NCI-H69 (cell line): ENCODE data around the gene PRIM1.
"Not testable (repeated sequence)": the region's sequence is repeated elsewhere in the genome, so short reads cannot be mapped to it uniquely, and the experiment has no call there.

Experiments
- DNase-seq: peaks from one replicate; lab custom pipeline; 2025; lab: John Stamatoyannopoulos, UW

The PRIM1 gene

GRCh38 chr12:56751712-56752598 lies at the start of gene PRIM1:
Gene PRIM1, minus strand, starts transcription at chr12:56752323. Its CDS starts 25 bp downstream, at chr12:56752298.
- peak; percentile 98 for DNase-seq

DNA sequence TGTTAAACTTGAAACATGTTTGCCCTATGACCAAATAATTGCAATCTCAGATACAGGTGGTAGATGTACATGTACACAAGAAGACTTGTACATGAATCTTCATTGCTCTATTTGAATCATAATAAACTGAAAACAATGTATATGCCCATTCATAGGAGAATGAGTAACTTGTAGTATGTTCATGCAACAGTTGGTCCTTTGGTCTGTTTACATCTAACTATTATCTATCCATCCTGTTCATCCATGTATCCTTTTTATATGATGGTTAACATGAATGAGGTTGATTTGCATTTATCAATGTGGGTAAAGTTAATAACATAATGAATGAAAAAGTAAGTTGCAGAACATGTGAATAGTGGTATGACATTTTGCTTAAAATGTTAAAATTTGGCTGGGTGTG lies 48.1 kb upstream of the PRIM1 start:
- DNase-seq = no peak

DNA sequence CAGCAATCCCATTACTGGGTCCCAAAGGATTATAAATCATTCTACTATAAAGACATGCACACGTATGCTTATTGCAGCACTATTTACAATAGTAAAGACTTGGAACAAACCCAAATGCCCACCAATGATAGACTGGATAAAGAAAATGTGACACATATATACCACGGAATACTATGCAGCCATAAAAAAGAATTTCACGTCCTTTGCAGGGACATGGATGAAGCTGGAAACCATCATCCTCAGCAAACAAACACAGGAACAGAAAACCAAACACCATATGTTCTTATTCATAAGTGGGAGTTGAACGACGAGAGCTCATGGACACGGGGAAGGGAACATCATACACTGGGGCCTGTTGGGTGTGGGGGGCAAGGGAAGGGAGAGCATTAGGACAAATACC lies 47.2 kb upstream of the PRIM1 start:
- DNase-seq = not testable (repeated sequence)

GRCh38 chr12:56795791-56796190 lies 43.7 kb upstream of the PRIM1 start:
- DNase-seq = not testable (repeated sequence)

- not testable (repeated sequence) for DNase-seq
Measured at GRCh38 chr12:56795046-56795562, 43.0 kb upstream of the PRIM1 start.

- DNase-seq = not testable (repeated sequence)
Measured at GRCh38 chr12:56793124-56793523, 41.0 kb upstream of the PRIM1 start.

DNA sequence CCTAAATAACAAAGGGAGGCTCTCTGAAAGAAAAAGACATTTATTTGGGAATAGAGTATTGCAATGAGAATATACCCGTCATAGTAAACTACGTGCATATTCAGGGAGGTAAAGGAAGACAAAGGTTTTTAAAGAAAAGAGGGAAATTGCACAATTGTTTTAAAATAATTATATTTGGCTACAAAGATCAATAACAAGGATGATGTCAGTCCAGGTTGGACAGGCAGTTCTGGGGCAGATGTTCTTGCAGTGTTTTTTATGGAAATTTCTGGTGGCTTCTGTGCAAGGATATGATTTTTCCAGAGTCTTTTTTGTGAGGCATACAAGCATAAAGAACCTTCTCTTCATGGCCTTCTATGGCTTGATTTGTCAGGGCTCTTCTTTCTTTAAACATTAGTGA lies 40.6 kb upstream of the PRIM1 start:
- DNase-seq = no peak

DNA sequence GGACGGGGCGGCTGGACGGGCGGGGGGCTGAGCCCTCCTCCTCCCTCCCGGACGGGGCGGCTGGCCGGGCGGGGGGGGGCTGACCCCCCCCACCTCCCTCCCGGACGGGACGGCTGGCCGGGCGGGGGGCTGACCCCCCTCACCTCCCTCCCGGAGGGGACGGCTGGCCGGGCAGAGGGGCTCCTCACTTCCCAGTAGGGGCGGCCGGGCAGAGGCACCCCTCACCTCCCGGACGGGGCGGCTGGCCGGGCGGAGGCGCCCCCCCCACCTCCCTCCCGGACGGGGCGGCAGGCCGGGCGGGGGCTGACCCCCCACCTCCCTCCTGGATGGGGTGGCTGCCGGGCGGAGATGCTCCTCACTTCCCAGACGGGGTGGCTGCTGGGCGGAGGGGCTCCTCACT lies 37.3 kb upstream of the PRIM1 start:
- not testable (repeated sequence) for DNase-seq

DNA sequence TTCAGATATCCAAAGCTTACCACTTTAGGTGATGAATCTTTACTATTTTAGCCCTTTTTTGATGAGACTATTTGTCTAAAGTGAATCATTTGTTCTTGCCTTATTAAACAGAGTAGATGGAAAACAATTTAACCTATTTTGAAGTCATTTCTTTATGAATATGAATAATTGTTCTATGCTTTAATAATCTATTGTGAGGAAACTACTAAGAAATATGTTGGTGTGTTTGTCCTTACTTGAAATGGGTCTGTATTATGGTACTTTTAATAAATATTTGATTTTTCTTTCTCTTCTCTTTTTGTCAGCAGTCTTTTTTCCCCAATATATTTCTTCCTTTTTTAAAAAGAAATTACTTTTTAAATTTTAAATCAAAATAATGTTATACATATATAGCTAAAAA lies 35.4 kb upstream of the PRIM1 start:
- DNase-seq = no peak

DNA sequence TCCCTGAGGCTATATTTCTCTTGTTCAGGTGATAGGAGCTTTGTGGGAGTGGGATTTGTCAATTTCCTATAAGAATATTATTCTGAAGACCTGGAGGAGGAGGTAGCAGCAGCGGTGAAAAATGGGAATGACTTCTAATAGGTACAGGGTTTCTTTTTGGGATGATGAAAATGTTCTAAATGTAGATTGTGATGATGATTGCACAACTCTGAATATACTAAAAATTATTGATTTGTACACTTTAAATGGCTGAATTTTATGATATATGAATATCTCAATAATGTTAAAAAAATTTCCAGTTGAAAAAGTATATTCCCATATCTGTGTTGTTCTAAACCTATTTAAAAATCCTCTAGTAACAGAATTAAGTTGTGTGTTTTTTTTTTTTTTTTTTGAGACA lies 33.8 kb upstream of the PRIM1 start:
- DNase-seq = no peak

DNA sequence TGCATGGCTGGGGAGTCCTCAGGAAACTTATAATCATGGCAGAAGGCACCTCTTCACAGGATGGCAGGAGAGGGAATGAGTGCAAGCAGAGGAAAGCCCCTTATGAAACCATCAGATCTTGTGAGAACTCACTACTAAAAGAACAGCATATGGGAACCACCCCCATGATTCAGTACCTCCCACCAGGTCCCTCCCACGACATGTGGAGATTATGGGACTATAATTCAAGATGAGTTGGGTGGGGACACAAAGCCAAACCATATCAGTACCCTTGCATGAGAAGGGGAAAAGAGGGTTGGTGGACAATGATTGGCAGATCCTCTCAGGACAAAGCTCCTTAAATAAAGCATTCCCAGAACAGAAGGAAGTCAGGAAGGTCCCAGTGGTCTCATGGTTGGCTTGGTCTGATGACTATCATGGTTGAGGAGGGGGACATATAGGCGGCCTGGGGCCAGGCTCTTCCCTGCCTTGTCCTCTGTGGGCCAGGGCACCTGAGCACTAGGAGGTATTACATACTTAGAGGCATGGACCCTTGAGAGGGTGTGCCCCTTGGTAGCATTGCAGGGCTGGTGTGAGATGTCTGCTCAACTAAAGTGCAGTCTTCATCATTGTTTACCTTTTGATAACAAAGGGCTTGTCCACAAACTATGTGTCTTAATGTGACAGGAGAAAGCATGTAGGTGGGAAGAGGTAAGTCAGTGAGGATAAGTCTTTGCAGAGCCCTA lies 33.2 kb upstream of the PRIM1 start:
- no peak for DNase-seq

GRCh38 chr12:56781726-56782125 lies 29.6 kb upstream of the PRIM1 start:
- DNase-seq = no peak

DNA sequence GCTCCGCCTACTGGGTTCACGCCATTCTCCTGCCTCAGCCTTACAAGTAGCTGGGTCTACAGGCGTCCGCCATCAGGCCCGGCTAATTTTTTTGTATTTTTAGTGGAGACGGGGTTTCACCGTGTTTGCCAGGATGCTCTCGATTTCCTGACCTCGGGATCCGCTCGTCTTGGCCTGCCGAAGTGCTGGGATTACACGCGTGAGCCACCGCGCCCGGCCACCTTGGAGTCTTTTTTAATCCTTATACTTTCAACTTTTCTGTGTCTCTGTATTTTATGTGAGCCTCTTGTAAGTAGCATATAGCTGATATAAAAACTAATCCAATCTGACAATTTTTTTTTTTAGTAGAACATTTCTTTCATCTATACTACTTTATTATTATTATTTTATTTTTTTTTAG lies 26.6 kb upstream of the PRIM1 start:
- no peak for DNase-seq

DNA sequence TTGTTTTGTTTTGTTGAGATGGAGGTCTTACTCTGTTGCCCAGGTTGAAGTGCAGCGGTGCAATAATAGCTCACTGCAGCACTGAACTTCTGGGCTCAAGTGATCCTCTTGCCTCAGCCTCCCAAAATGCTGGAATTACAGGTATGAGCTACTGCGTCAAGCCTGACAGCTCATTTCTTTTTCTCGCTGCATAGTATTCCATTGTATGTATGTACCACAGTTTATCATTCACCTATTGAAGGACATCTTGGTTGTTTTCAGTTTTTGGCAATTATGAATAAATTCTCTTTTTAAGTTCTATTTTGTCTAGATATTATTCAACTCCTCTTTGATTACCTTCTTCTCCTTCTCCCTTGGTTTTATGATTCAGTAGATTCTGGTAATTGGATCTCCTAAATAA lies 24.5 kb upstream of the PRIM1 start:
- DNase-seq = no peak

DNA sequence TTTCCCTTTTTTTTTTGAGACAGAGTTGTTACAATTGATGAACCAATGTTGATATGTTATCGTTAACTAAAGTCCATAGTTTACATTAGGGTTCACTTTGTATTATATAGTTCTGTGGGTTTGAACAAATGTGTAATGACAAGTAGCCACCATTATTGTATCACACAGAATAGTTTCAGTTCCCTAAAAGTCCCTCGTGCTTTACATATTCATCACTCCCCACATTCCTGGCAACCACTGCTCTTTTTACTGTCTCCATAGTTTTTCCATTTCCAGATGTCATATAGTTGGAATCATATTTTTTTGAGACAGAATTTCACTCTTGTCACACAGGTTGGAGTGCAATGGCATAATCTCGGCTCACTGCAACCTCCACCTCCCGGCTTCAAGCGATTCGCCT lies 23.5 kb upstream of the PRIM1 start:
- no peak for DNase-seq

- DNase-seq = no peak
Measured at GRCh38 chr12:56773113-56773512, 21.0 kb upstream of the PRIM1 start.

DNA sequence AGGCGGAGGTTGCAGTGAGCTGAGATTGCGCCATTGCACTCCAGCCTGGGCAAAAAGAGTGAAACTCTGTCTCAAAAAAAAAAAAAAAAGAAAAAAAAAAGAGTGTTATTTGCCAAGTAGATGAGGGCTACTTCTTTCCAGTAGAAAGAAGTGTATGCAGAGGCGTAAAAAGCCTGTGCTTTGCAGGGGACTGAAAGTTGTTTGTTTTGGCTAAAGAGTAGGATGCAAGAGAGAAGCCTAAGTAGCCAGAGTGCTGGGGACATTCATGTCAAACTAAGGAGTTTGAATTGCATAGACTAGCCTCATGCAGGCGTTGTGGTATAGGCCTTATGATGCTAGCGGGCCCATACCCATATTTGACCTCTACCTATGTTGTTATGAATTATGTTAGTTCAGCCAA lies 20.5 kb upstream of the PRIM1 start:
- DNase-seq = no peak

- DNase-seq = no peak
Measured at GRCh38 chr12:56769868-56770267, 17.7 kb upstream of the PRIM1 start.

- peak; percentile 65 for DNase-seq
Measured at GRCh38 chr12:56768424-56768823, 16.3 kb upstream of the PRIM1 start.

DNA sequence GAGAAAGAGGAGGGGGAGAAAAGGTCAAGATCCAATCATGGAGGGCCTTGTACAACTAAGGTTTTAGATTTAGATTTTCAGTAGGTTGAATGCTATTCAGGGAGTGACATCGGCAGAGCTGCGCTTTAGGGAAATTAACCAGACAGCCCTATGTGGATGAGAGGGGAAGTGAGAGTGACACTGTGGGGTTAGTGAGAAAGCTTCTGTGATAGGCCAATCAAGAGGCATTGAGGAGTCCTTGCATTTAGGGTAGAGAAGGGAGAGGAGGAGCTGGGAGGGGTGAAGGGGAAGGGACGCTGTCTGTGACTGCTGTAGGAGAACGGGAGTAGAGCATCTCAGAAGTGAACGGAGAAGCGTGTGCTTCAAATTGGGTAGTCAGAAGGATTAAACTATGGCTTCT lies 14.4 kb upstream of the PRIM1 start:
- no peak for DNase-seq

GRCh38 chr12:56763753-56764657 lies 11.9 kb upstream of the PRIM1 start:
- no peak for DNase-seq

DNA sequence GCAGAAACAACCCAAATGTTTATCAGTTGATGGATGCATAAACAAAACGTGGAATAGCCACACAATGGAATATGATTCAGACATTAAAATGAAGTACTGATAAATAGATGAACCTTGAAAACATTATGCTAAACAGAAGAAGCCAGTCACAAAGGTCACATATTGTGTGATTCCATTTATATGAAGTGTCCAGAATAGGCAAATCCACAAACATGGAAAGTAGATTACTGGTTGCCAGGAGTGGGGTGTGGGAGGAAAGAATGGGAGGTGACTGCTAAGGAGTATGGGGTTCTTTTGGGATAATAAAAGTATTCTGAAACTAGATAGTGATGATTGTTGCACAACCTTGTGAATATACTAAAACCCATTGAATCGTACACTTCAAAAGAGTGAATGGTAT lies 9.7 kb upstream of the PRIM1 start:
- no peak for DNase-seq
